Anterior cingulate cortex (tissue), 58 donors: ENCODE results near the gene KCNQ4.

Experiments
- DNase-seq, 58 donors: peaks; one replicate each; lab custom pipeline; 2025; lab: John Stamatoyannopoulos, UW

Gene KCNQ4

GRCh38 chr1:40774266-40774998 is 9.2 kb upstream of the KCNQ4 start:
- peak in 8 of 58 donors; percentile 10 to 52 (median 20) for DNase-seq

- DNase-seq = no peak
These were observed 7.1 kb upstream of the KCNQ4 start for GRCh38 chr1:40776236-40777072.

- DNase-seq = no peak
These were observed 6.2 kb upstream of the KCNQ4 start for GRCh38 chr1:40777224-40777970.

- no peak for DNase-seq
These were observed 2.6 kb upstream of the KCNQ4 start for GRCh38 chr1:40780678-40781607.

- DNase-seq = no peak
These were observed 2.0 kb upstream of the KCNQ4 start for GRCh38 chr1:40781608-40781971.

GRCh38 chr1:40782371-40782956 is 1.1 kb upstream of the KCNQ4 start:
- no peak for DNase-seq

GRCh38 chr1:40784141-40784770 is 669 bp downstream of the KCNQ4 start:
- DNase-seq = no peak

GRCh38 chr1:40784771-40785151 is 1.2 kb downstream of the KCNQ4 start:
- peak in 1 of 58 donors; percentile 32 for DNase-seq

- no peak for DNase-seq
These were observed 1.9 kb downstream of the KCNQ4 start for GRCh38 chr1:40785446-40785845.

- DNase-seq = no peak
These were observed 2.8 kb downstream of the KCNQ4 start for GRCh38 chr1:40786171-40786994.

- no peak for DNase-seq
These were observed 3.6 kb downstream of the KCNQ4 start for GRCh38 chr1:40786995-40787705.

GRCh38 chr1:40787737-40788560 is 4.4 kb downstream of the KCNQ4 start:
- DNase-seq = no peak

- no peak for DNase-seq
These were observed 5.2 kb downstream of the KCNQ4 start for GRCh38 chr1:40788561-40789341.

GRCh38 chr1:40789342-40789598 is 5.7 kb downstream of the KCNQ4 start:
- no peak for DNase-seq

GRCh38 chr1:40789661-40790430 is 6.3 kb downstream of the KCNQ4 start:
- no peak for DNase-seq
